ENCODE data around the gene MRAP. TPM values are rescaled to one million over a fixed set of nuclear protein-coding genes. Genes with fewer than 3 reads are reported as not detected.
"Not testable (repeated sequence)": the region's sequence is repeated elsewhere in the genome, so short reads cannot be mapped to it uniquely, and the experiment has no call there.

Gene MRAP
- total RNA-seq, 1 donor: not detected

DNA sequence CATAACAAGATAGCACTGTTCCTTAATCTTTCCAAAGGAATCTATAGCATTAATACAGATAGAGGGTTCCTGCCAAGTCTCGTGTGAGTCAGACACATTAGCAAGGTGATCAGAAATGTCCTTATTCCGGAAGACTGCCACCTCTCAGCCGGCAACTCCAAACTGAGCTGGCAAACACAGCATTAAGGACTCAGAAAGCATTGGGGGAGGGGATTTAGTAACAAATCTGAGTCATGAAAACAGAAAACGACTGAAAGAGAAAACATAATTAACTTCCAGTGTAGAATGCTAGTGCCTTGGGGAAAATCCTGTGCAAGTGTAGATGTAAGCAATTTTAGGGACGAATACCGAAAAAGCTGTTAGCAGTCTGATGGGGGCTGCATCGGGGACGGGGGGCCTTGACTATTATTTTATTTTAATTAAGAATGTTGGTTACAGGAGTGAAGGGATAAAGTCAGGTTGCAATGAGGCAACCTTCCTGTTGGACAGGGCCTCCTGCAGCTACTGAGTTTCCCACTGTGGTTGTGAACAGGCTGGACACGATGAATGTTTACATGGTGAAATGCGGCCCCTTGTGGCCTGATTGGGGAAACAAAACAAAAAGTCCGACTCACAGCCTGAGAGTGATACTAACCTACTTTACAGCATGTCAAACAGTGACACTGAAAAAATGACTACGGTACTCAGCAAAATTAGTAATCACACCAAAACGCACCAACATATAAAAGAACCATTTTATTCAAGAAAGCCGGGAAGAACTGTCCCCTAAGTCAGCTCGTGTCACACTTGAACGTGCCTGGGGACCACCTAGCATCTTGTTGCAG, 40.5 kb upstream of the MRAP start:
- peak; percentile 80 for DNase-seq (ENCODE audit: low read depth)
- H3K4me3 ChIP-seq (ENCODE audit: low read depth, low read length): no peak overlapping the region
- TF ChIP-seq, protein P1, sequence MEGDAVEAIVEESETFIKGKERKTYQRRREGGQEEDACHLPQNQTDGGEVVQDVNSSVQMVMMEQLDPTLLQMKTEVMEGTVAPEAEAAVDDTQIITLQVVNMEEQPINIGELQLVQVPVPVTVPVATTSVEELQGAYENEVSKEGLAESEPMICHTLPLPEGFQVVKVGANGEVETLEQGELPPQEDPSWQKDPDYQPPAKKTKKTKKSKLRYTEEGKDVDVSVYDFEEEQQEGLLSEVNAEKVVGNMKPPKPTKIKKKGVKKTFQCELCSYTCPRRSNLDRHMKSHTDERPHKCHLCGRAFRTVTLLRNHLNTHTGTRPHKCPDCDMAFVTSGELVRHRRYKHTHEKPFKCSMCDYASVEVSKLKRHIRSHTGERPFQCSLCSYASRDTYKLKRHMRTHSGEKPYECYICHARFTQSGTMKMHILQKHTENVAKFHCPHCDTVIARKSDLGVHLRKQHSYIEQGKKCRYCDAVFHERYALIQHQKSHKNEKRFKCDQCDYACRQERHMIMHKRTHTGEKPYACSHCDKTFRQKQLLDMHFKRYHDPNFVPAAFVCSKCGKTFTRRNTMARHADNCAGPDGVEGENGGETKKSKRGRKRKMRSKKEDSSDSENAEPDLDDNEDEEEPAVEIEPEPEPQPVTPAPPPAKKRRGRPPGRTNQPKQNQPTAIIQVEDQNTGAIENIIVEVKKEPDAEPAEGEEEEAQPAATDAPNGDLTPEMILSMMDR (IDR thresholded peaks at IDR 0.05; ENCODE audit: insufficient read depth, low read depth, low read length): peak; percentile 85

DNA sequence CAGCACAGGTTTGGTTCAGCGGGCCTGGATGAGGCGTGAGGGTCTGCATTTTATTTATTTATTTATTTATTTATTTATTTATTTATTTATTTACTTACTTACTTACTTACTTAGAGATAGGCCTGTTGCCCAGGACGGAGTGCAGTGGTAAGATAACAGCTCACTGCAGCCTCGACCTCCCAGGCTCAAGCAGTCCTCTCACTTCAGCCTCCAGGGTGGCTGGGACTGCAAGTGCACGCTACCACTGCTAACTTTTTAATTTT, 39.9 kb upstream of the MRAP start:
- DNase-seq (ENCODE audit: low read depth); H3K4me3 ChIP-seq (ENCODE audit: low read depth, low read length): not testable (repeated sequence)

DNA sequence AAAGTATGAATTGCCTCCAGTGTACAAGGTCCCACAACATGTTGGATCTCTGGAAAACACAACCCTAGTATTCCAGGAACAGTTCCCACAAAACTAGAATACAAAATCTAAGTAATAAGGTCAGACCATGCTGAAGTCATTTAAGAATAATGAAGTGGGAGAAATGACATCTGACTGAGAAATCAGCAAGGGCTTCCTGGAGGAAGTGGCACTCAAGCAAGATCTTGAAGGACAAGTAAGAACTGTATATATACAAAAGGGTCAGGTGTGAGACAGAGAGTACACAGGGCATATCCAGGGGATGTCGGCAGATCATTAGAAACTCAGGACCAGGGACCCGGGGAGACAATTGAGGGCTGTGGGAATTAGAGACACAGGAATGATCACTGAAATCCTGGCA, 38.5 kb upstream of the MRAP start:
- no peak overlapping the region for H3K4me3 ChIP-seq (ENCODE audit: low read depth, low read length)
- DNase-seq (ENCODE audit: low read depth): no peak
- TF ChIP-seq, protein P1 (IDR thresholded peaks at IDR 0.05; ENCODE audit: insufficient read depth, low read depth, low read length): no peak

DNA sequence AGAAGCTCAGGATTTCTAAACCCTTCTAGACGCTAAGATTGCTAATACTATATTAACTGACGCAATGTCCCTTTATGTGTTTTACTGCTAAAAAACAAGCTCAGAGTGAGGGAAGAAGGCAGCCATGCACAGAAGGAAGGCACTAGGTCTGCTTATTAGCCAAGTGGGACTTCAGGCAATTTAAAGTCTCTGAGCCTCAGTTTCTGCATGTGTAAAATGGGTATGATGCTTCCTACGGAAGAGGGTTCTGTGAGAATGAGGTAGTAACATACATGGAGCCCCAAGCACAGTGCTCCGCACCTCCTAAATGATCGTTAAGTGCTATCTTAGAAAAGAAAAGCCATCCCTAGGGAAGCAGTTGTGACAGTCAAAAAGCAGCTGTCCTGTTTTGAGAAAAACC, 36.7 kb upstream of the MRAP start:
- H3K4me3 ChIP-seq (ENCODE audit: low read depth, low read length): no peak overlapping the region
- TF ChIP-seq, protein P1 (IDR thresholded peaks at IDR 0.05; ENCODE audit: insufficient read depth, low read depth, low read length): no peak
- no peak for DNase-seq (ENCODE audit: low read depth)

DNA sequence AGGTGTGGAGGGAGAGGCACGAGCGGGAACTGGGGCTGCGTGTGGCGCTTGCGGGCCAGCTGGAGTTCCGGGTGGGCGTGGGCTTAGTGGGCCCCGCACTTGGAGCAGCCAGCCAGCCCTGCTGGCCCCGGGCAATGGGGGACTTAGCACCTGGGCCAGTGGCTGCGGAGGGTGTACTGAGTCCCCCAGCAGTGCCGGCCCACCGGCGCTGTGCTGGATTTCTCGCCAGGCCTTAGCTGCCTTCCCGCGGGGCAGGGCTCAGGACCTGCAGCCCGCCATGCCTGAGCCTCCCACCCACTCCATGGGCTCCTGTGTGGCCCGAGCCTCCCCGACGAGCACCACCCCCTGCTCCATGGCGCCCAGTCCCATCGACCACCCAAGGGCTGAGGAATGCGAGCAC, 33.3 kb upstream of the MRAP start:
- H3K4me3 ChIP-seq (ENCODE audit: low read depth, low read length); DNase-seq (ENCODE audit: low read depth): not testable (repeated sequence)

DNA sequence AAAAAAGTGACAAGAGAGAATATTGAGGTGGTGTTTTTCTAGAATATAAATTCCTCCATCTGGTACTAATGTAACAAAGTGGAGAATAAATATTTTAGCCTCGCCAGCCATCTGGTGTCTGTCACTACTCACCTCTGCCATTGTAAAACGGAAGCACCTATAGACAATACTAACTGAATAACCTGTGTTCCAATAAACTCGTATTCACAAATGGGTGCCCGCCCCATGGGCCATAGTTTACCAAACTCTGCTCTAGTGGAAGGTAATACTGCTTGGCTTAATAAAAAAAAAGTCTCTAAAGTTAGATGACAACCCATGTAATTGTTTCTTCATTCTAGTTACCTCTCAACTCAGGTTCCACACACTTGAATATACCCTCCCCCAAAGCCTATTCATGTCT, 27.9 kb upstream of the MRAP start:
- H3K4me3 ChIP-seq (ENCODE audit: low read depth, low read length): no peak overlapping the region
- TF ChIP-seq, protein P1 (IDR thresholded peaks at IDR 0.05; ENCODE audit: insufficient read depth, low read depth, low read length): no peak
- no peak for DNase-seq (ENCODE audit: low read depth)

DNA sequence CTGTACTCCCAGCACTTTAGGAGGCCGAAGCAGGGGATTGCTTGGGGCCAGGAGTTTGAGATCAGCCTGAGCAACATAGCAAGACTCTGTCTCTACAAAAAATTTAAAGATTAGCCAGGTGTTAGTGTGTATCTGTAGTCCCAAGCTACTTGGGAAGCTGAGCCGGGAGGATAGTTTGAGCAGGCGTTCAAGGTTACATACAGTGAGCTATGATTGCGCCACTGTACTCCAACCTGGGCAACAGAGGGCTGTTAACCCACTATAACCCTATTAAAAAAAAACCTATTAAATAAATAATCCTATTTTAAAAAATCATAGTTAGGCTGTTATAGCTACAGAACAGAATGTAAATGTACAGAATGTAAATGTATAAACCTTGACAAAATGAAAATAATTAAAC, 22.0 kb upstream of the MRAP start:
- H3K4me3 ChIP-seq (ENCODE audit: low read depth, low read length): no peak overlapping the region
- DNase-seq (ENCODE audit: low read depth): no peak
- TF ChIP-seq, protein P1 (IDR thresholded peaks at IDR 0.05; ENCODE audit: insufficient read depth, low read depth, low read length): no peak

DNA sequence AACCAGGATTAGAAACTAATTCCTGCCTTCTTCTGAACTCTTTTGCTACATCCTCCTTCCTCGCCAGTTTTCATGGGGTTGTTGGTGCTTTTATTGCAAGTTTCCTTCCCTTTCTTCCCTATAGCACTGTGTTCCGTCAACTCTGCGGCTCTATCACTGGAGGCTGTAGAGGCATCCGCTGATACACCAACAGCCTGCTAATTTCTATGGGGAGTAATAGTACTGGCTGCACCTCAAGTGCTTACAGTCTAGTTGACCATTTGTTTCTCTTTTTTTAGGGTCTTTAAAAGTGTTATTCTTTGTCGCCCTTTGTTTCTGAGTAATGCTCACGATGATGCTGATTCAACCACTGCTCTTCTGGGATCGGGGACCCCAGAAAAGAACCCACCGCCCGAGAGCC, 20.6 kb upstream of the MRAP start:
- peak; percentile 12 for DNase-seq (ENCODE audit: low read depth)
- H3K4me3 ChIP-seq (ENCODE audit: low read depth, low read length): peak overlapping the region; percentile 94

More for the DNA sequence above, 20.6 kb upstream of the MRAP start:
- TF ChIP-seq, protein P1 (IDR thresholded peaks at IDR 0.05; ENCODE audit: insufficient read depth, low read depth, low read length): no peak

All from fibroblast of villous mesenchyme (primary cell).